ENCODE results near the gene APOM. TPM values are rescaled to one million over a fixed set of nuclear protein-coding genes. Genes with fewer than 3 reads are reported as not detected.

The APOM gene
- total RNA-seq = 1.6 TPM
- long read RNA-seq, partial matches to known transcripts = 0 of 3 reads
- long read RNA-seq, other reads (novel, unspliced or antisense) = 3 of 3 reads

GRCh38 chr6:31655349-31656237 is at the start of gene APOM:
Gene APOM (plus strand): TSS chr6:31655894. CDS start chr6:31655967, 73 bp downstream.
- no peak for TF ChIP-seq CTCF (IDR thresholded peaks at IDR 0.05)
- Histone ChIP-seq H3K36me3 (peaks cover 34% of the 10 kb centered on the region), H3K9me3 (no peaks in the 10 kb centered on the region), H3K27ac (no peak within 1 kb of the TSS), H3K4me1 (peaks cover 50% of the 10 kb centered on the region), H3K4me3 (no peak within 1 kb of the TSS), H3K27me3 (ENCODE audit: low read depth) (no peaks in the 10 kb centered on the region)
- DNase-seq (no peak), ATAC-seq (no peak)
- intact Hi-C loops (cut with DNase I) = no loop called here

GRCh38 chr6:31607317-31607716 is 48.4 kb upstream of the APOM start:
- H3K4me1 ChIP-seq = no peaks in the 10 kb centered on the region
- ATAC-seq (no peak), DNase-seq (no peak)
- no peaks in the 10 kb centered on the region for H3K9me3 ChIP-seq
- no peak for TF ChIP-seq CTCF (IDR thresholded peaks at IDR 0.05)
- H3K4me3 ChIP-seq = no peak overlapping the region
- no peak overlapping the region for H3K27ac ChIP-seq
- intact Hi-C loops (cut with DNase I) = no loop called here
- no peaks in the 10 kb centered on the region for H3K27me3 ChIP-seq (ENCODE audit: low read depth)
- no peaks in the 10 kb centered on the region for H3K36me3 ChIP-seq

- DNase-seq (no peak), ATAC-seq (no peak)
- Histone ChIP-seq H3K4me1 (peaks cover 5% of the 10 kb centered on the region), H3K9me3 (no peaks in the 10 kb centered on the region), H3K27ac (no peak overlapping the region), H3K4me3 (no peak overlapping the region), H3K27me3 (ENCODE audit: low read depth) (no peaks in the 10 kb centered on the region), H3K36me3 (no peaks in the 10 kb centered on the region)
- TF ChIP-seq CTCF (IDR thresholded peaks at IDR 0.05) = no peak
- intact Hi-C loops (cut with DNase I) = no loop called here
Measured at GRCh38 chr6:31609519-31610406, 45.9 kb upstream of the APOM start.

- TF ChIP-seq CTCF (IDR thresholded peaks at IDR 0.05) = no peak
- Histone ChIP-seq H3K4me1 (peaks cover 5% of the 10 kb centered on the region), H3K4me3 (no peak overlapping the region), H3K36me3 (no peaks in the 10 kb centered on the region), H3K27ac (no peak overlapping the region), H3K9me3 (no peaks in the 10 kb centered on the region), H3K27me3 (ENCODE audit: low read depth) (no peaks in the 10 kb centered on the region)
- ATAC-seq (no peak), DNase-seq (no peak)
- intact Hi-C loops (cut with DNase I) = no loop called here
Measured at GRCh38 chr6:31610968-31611367, 44.7 kb upstream of the APOM start.

- Histone ChIP-seq H3K27ac (peak overlapping the region; percentile 56), H3K4me3 (peak overlapping the region; percentile 42), H3K9me3 (no peaks in the 10 kb centered on the region), H3K36me3 (no peaks in the 10 kb centered on the region), H3K27me3 (ENCODE audit: low read depth) (no peaks in the 10 kb centered on the region), H3K4me1 (peaks cover 5% of the 10 kb centered on the region)
- intact Hi-C loops (cut with DNase I) = no loop called here
- ATAC-seq (peak; percentile 66 to 79), DNase-seq (peak; percentile 68)
- no peak for TF ChIP-seq CTCF (IDR thresholded peaks at IDR 0.05)
Measured at GRCh38 chr6:31614075-31614619, 41.5 kb upstream of the APOM start.
